HG03108 (cell line): ENCODE measurements around the gene MAP3K15.
"Not testable (repeated sequence)": the region's sequence is repeated elsewhere in the genome, so short reads cannot be mapped to it uniquely, and the experiment has no call there.

Source experiments
- ATAC-seq: cut with Tn5 transposase; IDR thresholded peaks from one replicate; pipeline ENCODE4 v1.9.1; 2021; ENCODE audit warnings: moderate library complexity; ENCODE audit not compliant: unreplicated experiment

Gene MAP3K15

DNA sequence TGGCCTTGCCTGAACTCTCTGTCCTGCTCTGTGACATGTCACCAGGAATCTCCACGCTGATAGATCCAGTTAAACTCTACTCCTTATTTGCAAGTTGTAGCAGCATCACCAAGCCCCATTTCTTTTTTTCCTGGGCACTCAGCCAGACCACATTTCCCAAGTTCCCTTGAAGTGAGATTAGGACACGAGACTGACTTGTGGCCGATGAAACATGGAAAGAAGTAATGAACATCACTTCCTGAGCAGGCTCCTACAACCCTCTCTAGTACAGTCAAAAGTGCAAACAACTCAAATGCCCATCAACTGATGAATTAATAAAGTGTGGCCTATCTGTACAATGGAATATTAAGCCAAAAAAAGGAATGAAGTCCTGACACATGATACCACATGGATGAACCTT lies 74.6 kb downstream of the MAP3K15 start:
- ATAC-seq = no peak

DNA sequence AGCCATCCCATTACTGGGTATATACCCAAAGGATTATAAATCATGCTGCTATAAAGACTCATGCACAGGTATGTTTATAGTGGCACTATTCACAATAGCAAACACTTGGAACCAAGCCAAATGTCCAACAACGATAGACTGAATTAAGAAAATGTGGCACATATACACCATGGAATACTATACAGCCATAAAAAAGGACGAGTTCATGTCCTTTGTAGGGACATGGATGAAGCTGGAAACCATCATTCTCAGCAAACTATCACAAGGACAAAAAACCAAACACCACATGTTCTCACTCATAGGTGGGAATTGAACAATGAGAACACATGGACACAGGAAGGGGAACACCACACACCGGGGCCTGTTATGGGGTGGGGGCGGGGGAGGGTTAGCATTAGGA lies 92.6 kb downstream of the MAP3K15 start:
- not testable (repeated sequence) for ATAC-seq

- no peak for ATAC-seq
Observed at GRCh38 chrX:19410259-19410658, 105.0 kb downstream of the MAP3K15 start.

GRCh38 chrX:19403696-19404095 lies 111.6 kb downstream of the MAP3K15 start:
- no peak for ATAC-seq

- no peak for ATAC-seq
Observed at GRCh38 chrX:19392703-19393102, 122.6 kb downstream of the MAP3K15 start.

DNA sequence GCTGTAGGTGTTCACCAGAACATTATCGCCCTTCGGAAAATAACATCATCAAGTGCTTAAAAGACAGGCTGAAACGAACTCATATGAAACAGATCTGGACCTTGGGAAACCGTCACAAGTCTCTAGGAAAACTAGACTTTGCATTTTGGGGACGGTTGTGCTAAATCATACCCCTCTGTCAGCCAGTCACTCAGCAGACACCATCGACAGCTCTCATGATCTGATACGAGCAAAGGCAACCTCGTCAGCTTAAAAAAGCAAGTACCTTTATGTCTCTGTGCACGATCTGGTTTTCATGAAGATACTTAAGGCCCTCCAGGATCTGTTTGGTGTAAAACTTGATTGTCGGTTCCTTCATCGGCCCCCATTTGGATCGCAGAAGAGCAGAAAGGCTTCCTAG lies 123.2 kb downstream of the MAP3K15 start:
- no peak for ATAC-seq

GRCh38 chrX:19389227-19389845 lies 126.0 kb downstream of the MAP3K15 start:
- ATAC-seq = no peak

DNA sequence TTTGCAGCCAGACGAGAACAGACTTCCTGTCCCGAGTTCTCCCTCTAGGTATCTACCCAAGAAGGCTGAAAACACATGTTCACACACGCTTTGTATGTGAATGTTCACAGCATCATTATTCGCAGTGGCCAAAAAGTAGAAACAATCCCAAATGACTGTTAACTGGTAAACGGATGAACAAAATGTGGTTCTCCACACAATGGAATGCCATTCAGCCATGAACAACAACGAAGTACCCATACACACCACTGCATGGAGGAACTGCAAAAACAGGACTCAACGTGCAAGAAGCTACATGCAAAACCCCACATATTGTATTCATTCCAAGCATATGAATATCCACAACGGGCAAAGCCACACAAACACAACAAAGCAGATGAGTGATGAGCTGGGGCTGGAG lies 126.6 kb downstream of the MAP3K15 start:
- no peak for ATAC-seq

GRCh38 chrX:19388064-19388679 lies 127.1 kb downstream of the MAP3K15 start:
- no peak for ATAC-seq

DNA sequence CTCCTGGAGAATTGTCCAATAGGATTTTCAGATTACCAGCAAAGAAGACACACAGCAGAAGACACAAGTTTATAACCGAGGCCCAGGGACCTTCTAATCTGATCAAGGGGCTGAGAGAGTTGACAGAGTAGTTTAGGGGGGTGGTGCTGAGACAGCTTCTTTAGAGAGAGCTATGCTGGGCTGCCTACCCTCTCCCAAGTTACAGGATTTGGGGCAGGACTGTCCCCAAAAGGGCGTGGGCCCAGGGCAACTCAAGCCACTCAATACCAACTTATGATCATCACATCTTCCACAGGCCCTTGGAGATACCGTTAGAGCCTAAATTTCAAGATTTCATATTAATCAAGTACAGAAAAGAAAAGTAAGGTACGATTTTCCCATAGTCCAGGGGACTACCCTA lies 128.6 kb downstream of the MAP3K15 start:
- no peak for ATAC-seq

DNA sequence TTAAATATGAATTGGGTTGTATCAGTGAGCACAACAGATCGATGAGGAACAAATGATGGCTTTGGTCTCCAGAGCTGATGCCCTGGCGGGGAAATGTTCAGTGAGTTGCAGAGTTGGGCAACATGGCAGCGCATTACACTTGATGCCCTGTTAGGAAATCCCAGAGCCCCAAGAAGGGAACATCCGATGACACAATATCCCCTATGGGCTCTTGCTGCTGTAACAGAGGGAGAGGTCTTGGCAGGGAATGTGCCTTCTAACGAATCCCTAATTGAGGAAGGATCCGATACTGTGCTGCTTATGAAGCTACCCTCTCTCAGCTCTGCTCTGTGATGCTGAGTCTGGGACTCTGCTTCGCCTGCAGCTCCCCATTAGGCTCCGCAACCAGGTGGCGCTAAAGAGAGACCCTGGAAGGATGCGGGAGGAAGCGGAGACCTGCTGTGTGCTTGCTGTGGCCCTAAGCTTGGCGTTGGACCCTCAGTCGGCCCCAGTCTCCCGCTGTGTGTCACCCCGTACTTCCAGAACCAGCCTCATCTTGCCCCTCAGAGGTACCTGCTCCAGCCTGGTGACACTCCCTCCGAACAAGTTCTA lies 132.7 kb downstream of the MAP3K15 start:
- ATAC-seq = peak; percentile 69

GRCh38 chrX:19381326-19381725 lies 134.0 kb downstream of the MAP3K15 start:
- no peak for ATAC-seq

- ATAC-seq = no peak
Observed at GRCh38 chrX:19377799-19378198, 137.5 kb downstream of the MAP3K15 start.

DNA sequence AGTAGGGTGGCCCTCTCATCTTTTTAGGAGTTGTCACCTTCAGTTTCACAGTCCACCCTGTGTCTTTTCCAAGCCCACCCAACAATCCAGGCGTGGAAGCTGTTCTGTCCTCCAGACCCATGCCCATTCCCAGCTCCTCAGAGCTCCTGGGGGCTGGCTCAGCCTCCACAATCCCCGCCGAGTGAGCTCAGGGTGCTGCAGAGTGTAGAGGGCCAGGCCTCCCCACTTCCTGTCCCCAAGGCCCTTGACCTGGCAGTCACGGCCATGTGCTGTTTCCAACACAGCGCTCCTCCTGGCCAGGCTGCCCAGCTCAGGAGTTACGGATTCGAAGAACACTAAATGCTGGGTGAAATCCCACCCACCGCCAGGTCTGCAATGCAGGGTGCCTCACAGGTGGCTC lies 139.8 kb downstream of the MAP3K15 start:
- ATAC-seq = no peak

GRCh38 chrX:19373351-19373891 lies 141.9 kb downstream of the MAP3K15 start:
- no peak for ATAC-seq

DNA sequence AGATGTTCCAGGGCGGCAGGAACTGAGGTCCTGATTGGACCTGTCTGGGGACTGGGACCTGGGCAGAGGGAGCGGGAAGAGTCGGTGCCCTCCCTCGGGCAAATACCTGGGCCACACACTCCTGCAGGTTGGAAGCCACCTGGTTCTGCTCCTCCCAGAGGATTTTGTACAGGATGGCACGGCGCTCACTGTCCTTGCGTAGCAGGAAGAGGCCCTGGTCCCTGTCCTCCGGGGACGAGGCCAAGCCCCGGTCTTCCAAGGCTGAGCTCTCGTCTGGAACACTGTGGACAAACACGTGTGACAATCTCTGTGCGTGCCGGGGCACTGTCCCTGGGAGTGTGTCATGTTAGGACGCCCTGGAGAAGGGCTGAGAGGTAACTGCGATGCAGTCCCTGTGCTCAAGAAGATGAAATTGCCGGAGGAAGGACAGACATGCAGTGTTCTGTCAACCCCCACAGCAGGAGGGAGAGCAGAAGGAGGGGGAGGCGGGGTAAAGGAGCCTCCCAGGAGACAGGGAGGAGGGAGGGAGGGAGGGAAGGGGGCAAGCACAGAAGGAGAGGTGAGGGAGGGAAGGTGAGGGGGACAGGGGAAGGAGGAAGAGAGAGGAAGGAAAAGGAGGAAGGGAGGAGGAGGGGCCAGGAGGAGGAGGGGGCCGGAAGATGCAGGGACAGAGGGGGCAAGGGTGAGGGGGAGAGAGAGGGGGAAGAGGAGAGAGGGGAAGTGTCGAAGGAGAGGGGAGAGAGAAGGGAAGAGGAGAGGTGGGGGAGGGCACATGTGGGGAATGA lies 142.6 kb downstream of the MAP3K15 start:
- ATAC-seq = peak; percentile 20

- peak; percentile 82 for ATAC-seq
Observed at GRCh38 chrX:19372170-19372546, 143.2 kb downstream of the MAP3K15 start.

DNA sequence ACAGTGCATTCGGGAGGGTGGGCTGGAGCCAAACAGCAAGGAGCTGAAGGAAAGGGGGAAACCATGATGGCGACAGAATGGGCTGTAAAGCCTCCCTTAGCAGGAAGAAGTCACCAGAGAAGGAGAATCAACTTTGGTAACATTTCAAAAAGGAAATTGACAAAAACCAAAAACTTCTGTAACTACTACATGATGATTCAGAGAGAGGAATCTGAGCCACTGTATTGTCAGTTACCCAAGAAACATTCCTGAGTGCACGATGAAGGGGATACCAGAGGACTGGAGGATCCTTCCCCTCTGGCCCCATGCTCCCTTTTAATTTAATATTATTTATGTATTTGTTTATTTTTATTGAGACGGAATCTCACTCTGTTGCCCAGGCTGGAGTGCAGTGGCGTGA lies 145.2 kb downstream of the MAP3K15 start:
- no peak for ATAC-seq

GRCh38 chrX:19368576-19368975 lies 146.7 kb downstream of the MAP3K15 start:
- no peak for ATAC-seq

GRCh38 chrX:19361701-19362100 lies 153.6 kb downstream of the MAP3K15 start:
- ATAC-seq = no peak

DNA sequence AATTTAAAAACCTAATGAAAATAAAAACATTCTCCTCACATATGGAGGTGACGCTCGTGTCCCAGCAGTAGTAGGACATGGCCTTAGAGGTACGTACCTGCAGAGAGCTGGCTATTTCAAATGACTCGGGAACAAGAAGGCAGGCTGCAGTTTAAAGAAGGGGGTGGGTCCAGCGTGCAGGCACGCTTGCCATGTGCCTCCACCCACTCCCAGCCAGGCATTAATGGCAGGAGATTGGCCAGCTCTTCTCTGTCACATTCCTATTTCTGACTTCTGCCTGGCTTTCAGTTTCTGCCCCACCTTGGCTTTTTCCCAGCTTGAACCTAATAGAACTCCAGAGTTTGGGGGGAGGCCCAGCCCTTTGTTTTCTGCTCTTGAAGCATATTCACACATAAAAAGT lies 154.4 kb downstream of the MAP3K15 start:
- ATAC-seq = no peak

GRCh38 chrX:19358521-19358920 lies 156.8 kb downstream of the MAP3K15 start:
- no peak for ATAC-seq
